Colonic mucosa (tissue), 4 donors: ENCODE measurements around the gene MAPKAPK3. TPM values are rescaled to one million over a fixed set of nuclear protein-coding genes. Genes with fewer than 3 reads are reported as not detected.

Experiments used
- DNase-seq: peaks from one replicate; pipeline ENCODE4 v3.0.0-alpha.2; 2020
- H3K27ac ChIP-seq: fragments of 200-600 bp; one replicate; pipeline ENCODE4 v1.8.0; 2021
- H3K27me3 ChIP-seq: fragments of 200-600 bp; one replicate; pipeline ENCODE4 v1.8.0; 2021
- H3K36me3 ChIP-seq: fragments of 200-600 bp; one replicate; pipeline ENCODE4 v1.8.0; 2021
- H3K4me1 ChIP-seq: fragments of 200-600 bp; one replicate; pipeline ENCODE4 v1.8.0; 2021; ENCODE audit warnings: mild to moderate bottlenecking
- H3K4me3 ChIP-seq: fragments of 200-600 bp; one replicate; pipeline ENCODE4 v1.8.0; 2021
- H3K9ac ChIP-seq, 2 donors: one replicate each; pipeline ENCODE4 v1.7.0; 2013; ENCODE audit warnings: control low read depth in 2 of 2, low read depth in 2 of 2, low read length in 2 of 2
- H3K9me3 ChIP-seq: fragments of 200-600 bp; one replicate; pipeline ENCODE4 v1.8.0; 2021
- intact Hi-C: fragments of 100-400 bp; cut with DNase I; formaldehyde crosslinking; loops from one replicate; pipeline ENCODE4 v1.14.1; 2022
- total RNA-seq, 2 donors: library from RNA; stranded (reverse); fragmentation: NEBNext Ultra II Directional in 1 of 2; extraction: Animal tissue kit (Norgen Biotek cat#: 25700) in 1 of 2; gene quantifications; one replicate each; pipeline ENCODE4 v1.2.1, GENCODE V29; 2021
- TF ChIP-seq, protein P1 (sequence below): fragments of 200-600 bp; IDR thresholded peaks from one replicate; pipeline ENCODE4 v1.8.0; 2022; ENCODE audit warnings: antibody characterized with exemption, mild to moderate bottlenecking
- donor health status: healthy.
- donor health status: DM: no; HTN: no; CAD: no.
- donor health status: DM: no; HTN: no; CAD: no.

Gene MAPKAPK3
- total RNA-seq, 2 donors from 2014 or later = 27.3 to 45.1 TPM

DNA sequence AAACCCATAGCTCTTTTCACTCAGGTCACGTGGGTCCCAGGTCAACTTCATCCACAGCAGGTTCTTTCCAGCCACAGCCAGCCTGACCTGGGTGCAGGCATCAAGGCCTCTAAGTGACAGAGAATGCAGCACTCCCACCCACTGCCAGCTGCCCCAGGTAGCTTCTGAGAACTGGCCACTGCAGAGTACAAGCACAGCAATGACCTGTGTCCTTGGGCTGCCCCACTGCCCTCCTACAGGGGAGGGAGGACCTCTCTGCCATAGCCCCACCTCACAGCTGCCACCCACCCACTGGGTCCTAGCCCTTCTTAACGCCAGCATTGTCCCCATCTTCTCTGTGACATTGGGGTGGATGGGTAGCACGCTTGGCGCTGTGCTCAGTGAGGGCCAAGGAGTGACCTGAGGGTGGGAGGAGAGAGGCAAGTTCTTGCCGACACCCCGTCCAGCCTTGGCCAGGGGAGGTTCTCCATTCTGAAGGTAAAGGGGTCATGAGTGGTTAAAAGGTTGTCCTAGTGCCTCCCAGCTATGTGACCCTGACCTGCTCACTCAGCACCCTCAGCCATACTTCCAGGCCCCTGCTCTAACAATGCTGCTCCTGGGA lies 17.7 kb upstream of the MAPKAPK3 start:
- H3K36me3 ChIP-seq = no peaks in the 10 kb centered on the region
- H3K27ac ChIP-seq = no peak overlapping the region
- H3K4me3 ChIP-seq = no peak overlapping the region
- H3K4me1 ChIP-seq = peaks cover 31% of the 10 kb centered on the region
- no peaks in the 10 kb centered on the region for H3K9me3 ChIP-seq
- no peaks in the 10 kb centered on the region for H3K27me3 ChIP-seq
- TF ChIP-seq, protein P1, sequence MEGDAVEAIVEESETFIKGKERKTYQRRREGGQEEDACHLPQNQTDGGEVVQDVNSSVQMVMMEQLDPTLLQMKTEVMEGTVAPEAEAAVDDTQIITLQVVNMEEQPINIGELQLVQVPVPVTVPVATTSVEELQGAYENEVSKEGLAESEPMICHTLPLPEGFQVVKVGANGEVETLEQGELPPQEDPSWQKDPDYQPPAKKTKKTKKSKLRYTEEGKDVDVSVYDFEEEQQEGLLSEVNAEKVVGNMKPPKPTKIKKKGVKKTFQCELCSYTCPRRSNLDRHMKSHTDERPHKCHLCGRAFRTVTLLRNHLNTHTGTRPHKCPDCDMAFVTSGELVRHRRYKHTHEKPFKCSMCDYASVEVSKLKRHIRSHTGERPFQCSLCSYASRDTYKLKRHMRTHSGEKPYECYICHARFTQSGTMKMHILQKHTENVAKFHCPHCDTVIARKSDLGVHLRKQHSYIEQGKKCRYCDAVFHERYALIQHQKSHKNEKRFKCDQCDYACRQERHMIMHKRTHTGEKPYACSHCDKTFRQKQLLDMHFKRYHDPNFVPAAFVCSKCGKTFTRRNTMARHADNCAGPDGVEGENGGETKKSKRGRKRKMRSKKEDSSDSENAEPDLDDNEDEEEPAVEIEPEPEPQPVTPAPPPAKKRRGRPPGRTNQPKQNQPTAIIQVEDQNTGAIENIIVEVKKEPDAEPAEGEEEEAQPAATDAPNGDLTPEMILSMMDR = no peak
- DNase-seq = no peak
- intact Hi-C loops = no loop called here
- no peak overlapping the region for H3K9ac ChIP-seq

DNA sequence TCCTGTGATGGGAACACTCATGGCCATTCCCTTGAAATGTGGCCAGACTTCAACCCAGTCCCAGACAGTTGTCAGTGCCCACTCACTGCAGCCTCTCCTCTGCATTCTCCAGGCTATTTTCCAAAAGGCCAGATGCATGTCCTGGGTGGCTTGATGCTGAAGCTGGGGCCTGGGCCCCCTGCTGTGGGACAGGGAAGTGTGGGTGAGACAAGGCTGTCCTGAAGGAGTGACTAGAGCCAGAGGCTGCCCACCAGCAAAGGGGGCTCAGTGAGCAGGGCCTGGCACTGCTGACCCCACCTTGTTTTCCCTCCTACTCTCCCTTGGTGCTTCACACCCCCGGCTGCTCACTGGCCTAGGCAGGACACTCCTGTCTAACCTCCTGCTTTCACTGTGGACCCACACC lies 17.2 kb upstream of the MAPKAPK3 start:
- peaks cover 31% of the 10 kb centered on the region for H3K4me1 ChIP-seq
- TF ChIP-seq, protein P1 = no peak
- peak overlapping the region; percentile 97 for H3K27ac ChIP-seq
- H3K9ac ChIP-seq = peak overlapping the region; percentile 9 to 100
- no peak for DNase-seq
- H3K9me3 ChIP-seq = no peaks in the 10 kb centered on the region
- H3K36me3 ChIP-seq = no peaks in the 10 kb centered on the region
- no peak overlapping the region for H3K4me3 ChIP-seq
- H3K27me3 ChIP-seq = no peaks in the 10 kb centered on the region
- intact Hi-C loops = no loop called here

DNA sequence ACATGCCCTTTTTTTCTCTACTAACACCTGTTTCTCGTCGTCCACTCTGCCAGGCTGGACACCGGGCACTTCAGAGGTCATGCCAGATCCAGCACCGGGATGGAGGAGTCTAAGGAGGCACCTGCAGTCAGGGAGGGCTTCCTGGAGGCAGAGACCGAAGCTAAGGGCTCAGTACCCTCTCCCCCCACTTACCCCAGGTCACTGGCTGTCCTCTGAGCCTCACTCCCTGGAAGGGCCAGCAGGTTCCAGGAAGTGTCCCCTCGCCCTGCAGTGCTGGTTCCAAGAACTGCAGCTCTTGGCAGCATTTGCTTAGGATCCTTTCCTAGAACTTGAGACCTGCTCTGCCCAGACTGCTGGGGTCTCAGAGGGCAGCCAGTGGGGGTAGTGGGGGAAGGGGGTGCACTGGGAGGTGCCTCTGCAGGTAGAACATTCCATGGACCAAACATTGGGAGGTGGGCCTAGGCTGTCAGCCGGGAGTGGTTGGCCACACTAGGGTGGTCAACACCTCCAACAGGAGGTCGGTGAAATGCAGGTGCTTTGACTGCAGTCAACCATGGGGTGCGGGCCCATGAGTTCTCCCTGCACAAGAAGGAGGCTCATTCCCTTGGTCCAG lies 16.7 kb upstream of the MAPKAPK3 start:
- no peaks in the 10 kb centered on the region for H3K9me3 ChIP-seq
- TF ChIP-seq, protein P1 = no peak
- no peak overlapping the region for H3K4me3 ChIP-seq
- H3K9ac ChIP-seq = peak overlapping the region; percentile 9 to 100
- no peaks in the 10 kb centered on the region for H3K27me3 ChIP-seq
- no peaks in the 10 kb centered on the region for H3K36me3 ChIP-seq
- peaks cover 31% of the 10 kb centered on the region for H3K4me1 ChIP-seq
- H3K27ac ChIP-seq = peak overlapping the region; percentile 97
- intact Hi-C loops = no loop called here
- DNase-seq = no peak

DNA sequence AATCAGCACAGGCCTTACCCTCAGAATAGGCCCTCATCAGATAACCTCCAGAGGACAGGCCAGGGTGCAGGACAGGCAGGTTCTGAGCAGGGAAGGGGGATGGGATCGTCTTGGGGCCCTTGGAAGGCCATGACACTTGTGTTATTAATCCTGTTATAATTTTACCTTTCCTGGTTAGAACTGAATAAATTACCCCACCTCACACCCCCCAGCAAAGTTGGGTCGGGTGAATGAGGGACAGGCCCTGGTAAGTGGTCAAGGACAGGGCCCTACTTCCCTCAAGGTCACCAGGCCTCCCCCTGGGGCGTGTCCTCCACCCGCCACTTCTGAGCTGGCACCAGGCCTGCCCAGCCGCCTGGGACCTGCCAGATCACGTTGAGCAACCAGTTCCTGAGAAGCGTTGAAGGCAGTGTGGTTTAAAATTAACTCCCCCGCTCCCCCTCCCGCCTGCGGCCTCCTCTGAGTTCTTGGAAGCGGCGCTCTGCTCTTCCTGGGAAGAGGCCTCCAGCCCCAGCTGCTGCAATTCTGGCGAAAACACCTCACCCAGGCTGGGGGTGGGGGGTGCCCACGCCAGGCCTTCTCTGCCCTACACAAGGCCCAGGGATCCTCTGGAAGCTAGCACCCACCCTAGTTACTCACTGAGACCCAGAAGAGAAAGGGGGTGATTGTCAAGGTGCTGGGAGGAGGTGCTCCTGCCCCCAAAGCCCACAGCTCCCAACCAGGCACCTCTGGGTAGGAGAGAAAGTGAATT lies 15.9 kb upstream of the MAPKAPK3 start:
- Histone ChIP-seq H3K9me3 (no peaks in the 10 kb centered on the region), H3K4me3 (no peak overlapping the region), H3K27ac (peak overlapping the region; percentile 97), H3K4me1 (peaks cover 31% of the 10 kb centered on the region), H3K27me3 (no peaks in the 10 kb centered on the region), H3K36me3 (no peaks in the 10 kb centered on the region), H3K9ac (peak overlapping the region; percentile 72 to 100)
- intact Hi-C loops = no loop called here
- peak; percentile 98 for DNase-seq
- TF ChIP-seq, protein P1 = no peak

DNA sequence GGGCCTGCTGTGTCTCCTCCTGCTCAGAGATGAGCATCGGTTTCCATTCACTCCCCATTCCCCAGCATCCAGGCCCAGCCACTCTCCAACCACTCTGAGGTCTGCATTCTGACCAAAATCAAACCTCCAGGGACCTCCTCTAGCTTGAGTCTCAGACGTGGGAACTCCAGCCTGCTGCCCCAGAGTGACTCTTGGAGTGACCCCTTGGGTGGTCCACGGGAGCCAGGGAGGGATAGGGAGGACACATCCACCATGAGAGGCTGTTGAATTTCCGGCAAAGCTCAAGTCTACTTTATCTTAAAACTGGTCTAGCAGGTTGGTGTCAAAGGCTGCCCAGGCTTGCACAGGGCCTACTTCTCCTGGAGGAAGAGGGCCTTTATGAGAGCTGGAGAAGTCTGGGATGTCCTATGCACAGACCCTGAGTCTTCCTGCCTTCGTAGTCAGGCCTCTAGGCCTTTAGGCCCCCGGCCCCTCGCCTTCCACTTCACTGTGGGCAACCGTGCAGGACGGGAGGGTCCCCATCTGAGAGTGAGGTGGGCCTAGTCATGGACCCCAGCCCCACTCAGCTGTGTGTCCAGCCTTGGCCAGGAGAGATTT lies 14.3 kb upstream of the MAPKAPK3 start:
- Histone ChIP-seq H3K27ac (peak overlapping the region; percentile 97), H3K9ac (peak overlapping the region; percentile 38 to 100), H3K36me3 (peaks cover 14% of the 10 kb centered on the region), H3K4me3 (no peak overlapping the region), H3K27me3 (no peaks in the 10 kb centered on the region), H3K4me1 (peaks cover 31% of the 10 kb centered on the region), H3K9me3 (no peaks in the 10 kb centered on the region)
- TF ChIP-seq, protein P1 = no peak
- DNase-seq = peak; percentile 66
- intact Hi-C loops = no loop called here
